ENCODE data around the gene SH3BGR. TPM values are rescaled to one million over a fixed set of nuclear protein-coding genes. Genes with fewer than 3 reads are reported as not detected.

Gene SH3BGR
- total RNA-seq, 3 donors from 2014 or later = 3.3 to 6.3 (median 5.0) TPM

- Histone ChIP-seq H3K9me3 (no peaks in the 10 kb centered on the region), H3K27me3 (no peaks in the 10 kb centered on the region), H3K4me3 (no peak overlapping the region), H3K4me1 (peaks cover 0 to 4% of the 10 kb centered on the region in 2 donors), H3K36me3 (no peaks in the 10 kb centered on the region), H3K27ac (no peak overlapping the region)
- intact Hi-C loops (cut with DNase I; ENCODE audit: low total_unique reads) = no loop called here
- TF ChIP-seq CTCF (IDR thresholded peaks at IDR 0.05) (peak; percentile 20 to 58 (median 40)), POLR2A (IDR thresholded peaks at IDR 0.05) (no peak)
- no peak for DNase-seq (ENCODE audit: low spot score in 2 of 2)
Observed at GRCh38 chr21:39441502-39442475, 10.0 kb upstream of the SH3BGR start.

GRCh38 chr21:39444421-39445180 is 7.2 kb upstream of the SH3BGR start:
- intact Hi-C loops (cut with DNase I; ENCODE audit: low total_unique reads) = no loop called here
- Histone ChIP-seq H3K9me3 (no peaks in the 10 kb centered on the region), H3K36me3 (no peaks in the 10 kb centered on the region), H3K27ac (peak overlapping the region; percentile 90 to 95), H3K4me3 (peak overlapping the region; percentile 63 to 87 (median 85)), H3K27me3 (no peaks in the 10 kb centered on the region), H3K4me1 (peaks cover 0 to 4% of the 10 kb centered on the region in 2 donors)
- TF ChIP-seq POLR2AphosphoS5 (IDR thresholded peaks at IDR 0.05) (no peak), CTCF (IDR thresholded peaks at IDR 0.05) (no peak)
- no peak for DNase-seq (ENCODE audit: low spot score in 2 of 2)

- H3K4me1 ChIP-seq = peaks cover 0 to 4% of the 10 kb centered on the region in 2 donors
- TF ChIP-seq CTCF (IDR thresholded peaks at IDR 0.05) = no peak
- TF ChIP-seq POLR2AphosphoS5 (IDR thresholded peaks at IDR 0.05) = peak; percentile 51 to 78 (median 54)
- peak; percentile 37 for TF ChIP-seq POLR2A (IDR thresholded peaks at IDR 0.05)
- no peaks in the 10 kb centered on the region for H3K9me3 ChIP-seq
- intact Hi-C loops (cut with DNase I; ENCODE audit: low total_unique reads) = no loop called here
- peak; percentile 83 to 90 for DNase-seq (ENCODE audit: low spot score in 2 of 2)
- H3K36me3 ChIP-seq = no peaks in the 10 kb centered on the region
- H3K27ac ChIP-seq = peak within 1 kb of the TSS; percentile 90 to 95
- no peaks in the 10 kb centered on the region for H3K27me3 ChIP-seq
- peak within 1 kb of the TSS; percentile 63 to 87 (median 85) for H3K4me3 ChIP-seq
Observed at GRCh38 chr21:39445321-39446269, 6.2 kb upstream of the SH3BGR start, which contains the start of gene LCA5L. TSS of gene LCA5L (minus strand) at chr21:39445778. CDS start at chr21:39428493, 17,285 bp downstream.

- intact Hi-C loops (cut with DNase I; ENCODE audit: low total_unique reads) = no loop called here
- no peak overlapping the region for H3K4me3 ChIP-seq
- H3K9me3 ChIP-seq = no peaks in the 10 kb centered on the region
- peaks cover 0 to 4% of the 10 kb centered on the region in 2 donors for H3K4me1 ChIP-seq
- no peak for TF ChIP-seq POLR2A (IDR thresholded peaks at IDR 0.05)
- TF ChIP-seq POLR2AphosphoS5 (IDR thresholded peaks at IDR 0.05) = no peak
- no peak for TF ChIP-seq CTCF (IDR thresholded peaks at IDR 0.05)
- H3K36me3 ChIP-seq = no peaks in the 10 kb centered on the region
- H3K27me3 ChIP-seq = no peaks in the 10 kb centered on the region
- DNase-seq (ENCODE audit: low spot score in 2 of 2) = no peak
- no peak overlapping the region for H3K27ac ChIP-seq
Observed at GRCh38 chr21:39447264-39447663, 4.5 kb upstream of the SH3BGR start.

Measured in breast epithelium (tissue), 4 donors.